NT2/D1 (cell line): ENCODE results near the gene ULK4.

ENCODE experiments used
- DNase-seq: peaks from one replicate; pipeline ENCODE4 v3.0.0-alpha.2; 2011; ENCODE audit warnings: low read depth, low spot score
- H3K27me3 ChIP-seq: 2 replicates; pipeline ENCODE4 v1.6.0; 2011; ENCODE audit warnings: mild to moderate bottlenecking; ENCODE audit not compliant: insufficient read length, insufficient read depth
- H3K36me3 ChIP-seq: 2 replicates; pipeline ENCODE4 v1.6.1; 2011; ENCODE audit warnings: mild to moderate bottlenecking, low read length, mixed read lengths; ENCODE audit not compliant: insufficient read depth, insufficient read length
- H3K4me1 ChIP-seq: 2 replicates; pipeline ENCODE4 v1.5.1; 2011; ENCODE audit not compliant: insufficient read depth, insufficient read length
- H3K4me3 ChIP-seq: 2 replicates; pipeline ENCODE4 v1.5.1; 2011; ENCODE audit warnings: low read depth; ENCODE audit not compliant: insufficient read length
- H3K9ac ChIP-seq: 2 replicates; pipeline ENCODE4 v1.6.0; 2011; ENCODE audit warnings: low read depth; ENCODE audit not compliant: insufficient read length
- H3K9me3 ChIP-seq: 2 replicates; pipeline ENCODE4 v1.5.1; 2011; ENCODE audit warnings: mild to moderate bottlenecking, low read length; ENCODE audit not compliant: insufficient read depth
- SUZ12 ChIP-seq: IDR thresholded peaks from 2 replicates; pipeline ENCODE4 v1.6.1; 2011; ENCODE audit not compliant: insufficient read length, insufficient read depth; ENCODE audit errors: extremely low read depth
- YY1 ChIP-seq: IDR thresholded peaks from 2 replicates; pipeline ENCODE4 v1.6.1; 2011; ENCODE audit not compliant: insufficient read length, insufficient read depth
- ZNF274 ChIP-seq: IDR thresholded peaks from 2 replicates; pipeline ENCODE4 v1.6.1; 2011; ENCODE audit warnings: mild to moderate bottlenecking, low read depth, low read length

The ULK4 gene

GRCh38 chr3:41525303-41526064, 436.4 kb downstream of the ULK4 start:
- TF ChIP-seq SUZ12 = no peak
- no peak for TF ChIP-seq YY1
- TF ChIP-seq ZNF274 = no peak
- no peak overlapping the region for H3K9ac ChIP-seq
- H3K27me3 ChIP-seq = no peaks in the 10 kb centered on the region
- no peaks in the 10 kb centered on the region for H3K9me3 ChIP-seq
- H3K4me1 ChIP-seq = no peaks in the 10 kb centered on the region
- H3K4me3 ChIP-seq = no peak overlapping the region
- DNase-seq = no peak
- H3K36me3 ChIP-seq = no peaks in the 10 kb centered on the region

- no peaks in the 10 kb centered on the region for H3K27me3 ChIP-seq
- no peak overlapping the region for H3K9ac ChIP-seq
- TF ChIP-seq SUZ12 = no peak
- TF ChIP-seq ZNF274 = no peak
- no peak for TF ChIP-seq YY1
- H3K36me3 ChIP-seq = no peaks in the 10 kb centered on the region
- no peak for DNase-seq
- no peaks in the 10 kb centered on the region for H3K4me1 ChIP-seq
- no peaks in the 10 kb centered on the region for H3K9me3 ChIP-seq
- no peak overlapping the region for H3K4me3 ChIP-seq
Observed at GRCh38 chr3:41523897-41524296, 438.0 kb downstream of the ULK4 start.

DNA sequence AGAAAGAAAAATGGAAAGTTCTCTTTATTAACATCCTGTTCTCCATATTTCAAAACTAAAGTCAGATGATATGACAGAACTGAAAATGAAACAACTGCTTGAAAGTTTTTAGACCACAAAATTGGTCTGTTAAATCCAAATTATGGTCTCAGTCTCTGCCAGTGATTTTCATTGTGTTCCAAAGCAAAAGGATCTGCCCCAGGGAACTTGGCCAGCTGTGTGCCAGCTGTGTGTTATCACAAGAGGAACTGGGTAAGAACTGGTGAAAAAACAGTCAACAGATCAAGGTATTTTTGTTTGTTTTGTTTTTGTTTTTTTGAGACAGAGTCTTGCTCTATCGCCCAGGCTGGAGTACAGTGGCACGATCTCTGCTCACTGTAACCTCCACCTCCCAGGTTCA, 439.3 kb downstream of the ULK4 start:
- Histone ChIP-seq H3K4me1 (no peaks in the 10 kb centered on the region), H3K9ac (no peak overlapping the region), H3K9me3 (no peaks in the 10 kb centered on the region), H3K4me3 (no peak overlapping the region), H3K27me3 (no peaks in the 10 kb centered on the region), H3K36me3 (no peaks in the 10 kb centered on the region)
- DNase-seq = no peak
- TF ChIP-seq ZNF274 (no peak), SUZ12 (no peak), YY1 (no peak)

DNA sequence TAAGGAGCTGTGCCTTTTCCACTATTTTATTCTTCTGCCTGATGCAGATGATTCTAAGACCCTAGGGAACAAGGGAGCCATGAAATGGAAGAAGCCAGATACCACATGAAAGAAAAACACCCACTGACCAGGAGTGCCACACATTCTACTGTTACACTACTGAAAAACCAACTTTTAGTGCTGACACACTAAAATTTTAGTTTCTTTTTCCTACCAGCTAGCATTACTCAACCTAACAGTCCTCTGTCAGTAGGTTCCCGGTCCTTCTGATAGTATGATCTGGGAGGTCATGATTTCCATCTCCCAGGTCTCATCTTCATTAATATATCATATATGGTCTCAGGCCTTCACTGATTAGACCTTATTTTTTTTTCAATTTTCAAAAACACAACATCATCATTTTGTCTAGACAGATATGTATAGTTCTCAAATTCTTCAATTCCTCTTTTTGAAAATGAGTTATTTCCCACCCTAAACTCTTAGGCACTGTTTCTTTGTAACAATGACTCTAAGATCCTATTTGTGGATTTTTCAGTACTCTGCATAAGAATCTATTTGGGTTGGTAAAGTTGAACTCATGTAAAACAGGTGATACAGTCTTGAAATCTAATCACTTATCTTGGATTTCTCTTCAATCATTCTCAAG, 440.8 kb downstream of the ULK4 start:
- Histone ChIP-seq H3K4me3 (no peak overlapping the region), H3K9me3 (no peaks in the 10 kb centered on the region), H3K4me1 (no peaks in the 10 kb centered on the region), H3K9ac (no peak overlapping the region), H3K27me3 (no peaks in the 10 kb centered on the region), H3K36me3 (no peaks in the 10 kb centered on the region)
- TF ChIP-seq ZNF274 = no peak
- TF ChIP-seq YY1 = no peak
- TF ChIP-seq SUZ12 = no peak
- no peak for DNase-seq

DNA sequence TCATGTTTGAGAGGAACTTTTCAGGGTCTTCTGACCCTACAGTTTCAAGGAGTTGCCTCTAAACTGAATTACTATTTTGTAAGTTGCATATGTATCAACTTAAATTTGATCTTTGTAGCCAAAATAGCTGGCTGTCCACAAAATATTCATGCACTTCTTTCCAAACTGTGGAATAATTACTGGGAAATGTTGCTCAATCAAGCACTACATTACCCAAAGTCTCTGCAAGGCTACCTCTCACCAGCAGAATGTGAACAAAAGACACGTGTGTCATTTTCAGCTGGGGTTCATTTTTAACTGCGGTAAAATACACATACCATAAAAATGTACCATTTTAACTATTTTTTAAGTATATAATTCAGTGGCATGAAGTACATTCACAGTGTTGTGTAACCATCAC, 442.2 kb downstream of the ULK4 start:
- H3K27me3 ChIP-seq = no peaks in the 10 kb centered on the region
- no peaks in the 10 kb centered on the region for H3K4me1 ChIP-seq
- no peak overlapping the region for H3K4me3 ChIP-seq
- no peak for DNase-seq
- no peak for TF ChIP-seq YY1
- no peak for TF ChIP-seq SUZ12
- no peak for TF ChIP-seq ZNF274
- no peaks in the 10 kb centered on the region for H3K9me3 ChIP-seq
- H3K36me3 ChIP-seq = no peaks in the 10 kb centered on the region
- no peak overlapping the region for H3K9ac ChIP-seq

- Histone ChIP-seq H3K9ac (no peak overlapping the region), H3K27me3 (no peaks in the 10 kb centered on the region), H3K9me3 (no peaks in the 10 kb centered on the region), H3K4me1 (no peaks in the 10 kb centered on the region), H3K36me3 (no peaks in the 10 kb centered on the region), H3K4me3 (no peak overlapping the region)
- DNase-seq = no peak
- TF ChIP-seq YY1 (no peak), ZNF274 (no peak), SUZ12 (no peak)
Observed at GRCh38 chr3:41518626-41519025, 443.3 kb downstream of the ULK4 start.

GRCh38 chr3:41508063-41508696, 453.7 kb downstream of the ULK4 start:
- no peak overlapping the region for H3K4me3 ChIP-seq
- DNase-seq = no peak
- no peaks in the 10 kb centered on the region for H3K36me3 ChIP-seq
- peaks cover 8% of the 10 kb centered on the region; the same call in 1 of the 2 replicates for H3K9me3 ChIP-seq
- TF ChIP-seq ZNF274 (no peak), YY1 (no peak), SUZ12 (no peak)
- H3K9ac ChIP-seq = no peak overlapping the region
- H3K4me1 ChIP-seq = no peaks in the 10 kb centered on the region
- H3K27me3 ChIP-seq = no peaks in the 10 kb centered on the region
